Prostate gland (tissue), 2 donors: ENCODE results near the gene ATP9A.

Experiments used
- POLR2A ChIP-seq: fragments of 450-650 bp; IDR thresholded peaks from one replicate; pipeline ENCODE4 v1.6.1; 2016; ENCODE audit warnings: antibody characterized with exemption, mild to moderate bottlenecking
- TF ChIP-seq, protein P1 (sequence below), 4 experiments: fragments of 200-600 bp in 2 of 4; fragments of 450-650 bp in 2 of 4; sonication (generic) in 2 of 4; IDR thresholded peaks; 1 replicate in 3 of 4; 2 replicates in 1 of 4; pipeline ENCODE4 v1.5.1; 2016 to 2019; ENCODE audit warnings: antibody characterized with exemption in 4 of 4, mild to moderate bottlenecking in 2 of 4, moderate library complexity in 2 of 4

DNA sequence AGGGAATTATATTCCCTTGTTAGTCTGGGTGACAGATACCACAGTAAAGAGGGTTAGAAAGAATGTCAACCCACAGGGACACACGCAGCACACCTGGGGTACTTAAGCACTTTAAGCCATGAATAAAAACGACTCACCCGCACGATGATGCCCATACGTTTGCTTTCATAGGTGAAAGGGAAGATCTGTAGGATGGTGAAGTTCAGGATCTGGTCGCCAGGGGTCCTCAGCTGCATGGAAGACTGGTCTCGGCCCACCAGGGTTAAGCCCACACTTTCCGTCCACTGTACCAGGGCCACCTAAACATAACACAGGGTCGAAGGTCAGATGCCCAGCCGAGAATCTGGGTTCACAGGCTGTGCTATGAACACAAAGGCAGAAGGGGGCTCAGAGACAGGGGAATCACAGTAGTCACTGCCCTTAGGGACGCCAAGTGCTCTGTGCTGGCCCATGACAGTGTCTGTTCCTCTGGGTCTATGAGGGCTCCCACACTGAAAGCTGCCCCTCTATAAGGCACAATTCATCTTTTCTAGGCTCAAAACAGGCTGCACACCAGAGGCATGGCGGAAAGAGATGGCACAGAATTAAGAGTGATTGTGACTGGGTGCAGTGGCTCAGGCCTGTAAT is 128.9 kb downstream of the ATP9A start:
- TF ChIP-seq POLR2A: no peak
- TF ChIP-seq, protein P1, sequence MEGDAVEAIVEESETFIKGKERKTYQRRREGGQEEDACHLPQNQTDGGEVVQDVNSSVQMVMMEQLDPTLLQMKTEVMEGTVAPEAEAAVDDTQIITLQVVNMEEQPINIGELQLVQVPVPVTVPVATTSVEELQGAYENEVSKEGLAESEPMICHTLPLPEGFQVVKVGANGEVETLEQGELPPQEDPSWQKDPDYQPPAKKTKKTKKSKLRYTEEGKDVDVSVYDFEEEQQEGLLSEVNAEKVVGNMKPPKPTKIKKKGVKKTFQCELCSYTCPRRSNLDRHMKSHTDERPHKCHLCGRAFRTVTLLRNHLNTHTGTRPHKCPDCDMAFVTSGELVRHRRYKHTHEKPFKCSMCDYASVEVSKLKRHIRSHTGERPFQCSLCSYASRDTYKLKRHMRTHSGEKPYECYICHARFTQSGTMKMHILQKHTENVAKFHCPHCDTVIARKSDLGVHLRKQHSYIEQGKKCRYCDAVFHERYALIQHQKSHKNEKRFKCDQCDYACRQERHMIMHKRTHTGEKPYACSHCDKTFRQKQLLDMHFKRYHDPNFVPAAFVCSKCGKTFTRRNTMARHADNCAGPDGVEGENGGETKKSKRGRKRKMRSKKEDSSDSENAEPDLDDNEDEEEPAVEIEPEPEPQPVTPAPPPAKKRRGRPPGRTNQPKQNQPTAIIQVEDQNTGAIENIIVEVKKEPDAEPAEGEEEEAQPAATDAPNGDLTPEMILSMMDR (IDR thresholded peaks at IDR 0.05): peak; percentile 66 to 86 (median 74)
